Peyer's patch (tissue), 4 donors: Measurements from ENCODE around the gene SERPINA3. TPM values are rescaled to one million over a fixed set of nuclear protein-coding genes. Genes with fewer than 3 reads are reported as not detected.

Experiments
- DNase-seq, 3 donors: peaks; one replicate each; pipeline ENCODE4 v3.0.0-alpha.2; 2017 to 2019
- H3K27ac ChIP-seq, 4 donors: fragments of 200-600 bp; sonication (generic); one replicate each; pipeline ENCODE4 v1.5.1; 2016 to 2019
- H3K27me3 ChIP-seq, 2 donors: fragments of 200-600 bp; sonication (generic); one replicate each; pipeline ENCODE4 v1.5.1; 2019
- H3K36me3 ChIP-seq, 3 donors: fragments of 200-600 bp; sonication (generic); one replicate each; pipeline ENCODE4 v1.5.1; 2016 to 2019
- H3K4me1 ChIP-seq, 4 donors: fragments of 200-600 bp; sonication (generic); one replicate each; pipeline ENCODE4 v1.5.1; 2016 to 2019
- H3K4me3 ChIP-seq, 4 donors: fragments of 200-600 bp; sonication (generic); 1 replicate in 3 of 4; 2 replicates in 1 of 4; pipeline ENCODE4 v1.5.1; 2016 to 2019; ENCODE audit warnings: mild to moderate bottlenecking in 1 of 4
- H3K9me3 ChIP-seq, 4 donors: fragments of 200-600 bp; sonication (generic); one replicate each; pipeline ENCODE4 v1.5.1; 2016 to 2019; ENCODE audit warnings: mild to moderate bottlenecking in 1 of 4
- CTCF ChIP-seq, 6 experiments: fragments of 450-650 bp in 4 of 6; fragments of 200-600 bp in 2 of 6; sonication (generic) in 1 of 6; IDR thresholded peaks; one replicate each; pipeline ENCODE4 v1.5.1; 2017 to 2019; ENCODE audit warnings: antibody characterized with exemption in 6 of 6, mild to moderate bottlenecking in 3 of 6, moderate library complexity in 1 of 6
- POLR2A ChIP-seq, 2 donors: fragments of 450-650 bp; IDR thresholded peaks; one replicate each; pipeline ENCODE4 v1.5.1; 2017; ENCODE audit warnings: antibody characterized with exemption in 2 of 2, mild to moderate bottlenecking in 2 of 2, moderate library complexity in 2 of 2
- total RNA-seq, 4 donors: library from RNA; depleted of rRNA; stranded (reverse); fragments of >200 nt; gene quantifications; one replicate each; pipeline ENCODE4 v1.1.0, GENCODE V29; 2016

SERPINA3 gene
- total RNA-seq, 4 donors from 2014 or later = 25.9 to 61.8 (median 34.5) TPM

GRCh38 chr14:94570002-94570400 lies 42.2 kb upstream of the SERPINA3 start:
- no peaks in the 10 kb centered on the region for H3K36me3 ChIP-seq
- no peak overlapping the region for H3K4me3 ChIP-seq
- no peaks in the 10 kb centered on the region for H3K9me3 ChIP-seq
- DNase-seq = no peak
- no peak overlapping the region for H3K27ac ChIP-seq
- H3K27me3 ChIP-seq = no peaks in the 10 kb centered on the region
- TF ChIP-seq CTCF (IDR thresholded peaks at IDR 0.05) (no peak), POLR2A (IDR thresholded peaks at IDR 0.05) (no peak)
- H3K4me1 ChIP-seq = no peaks in the 10 kb centered on the region

GRCh38 chr14:94570440-94570839 lies 41.8 kb upstream of the SERPINA3 start:
- TF ChIP-seq CTCF (IDR thresholded peaks at IDR 0.05) (no peak), POLR2A (IDR thresholded peaks at IDR 0.05) (no peak)
- Histone ChIP-seq H3K36me3 (no peaks in the 10 kb centered on the region), H3K9me3 (no peaks in the 10 kb centered on the region), H3K4me1 (no peaks in the 10 kb centered on the region), H3K27ac (no peak overlapping the region), H3K4me3 (no peak overlapping the region), H3K27me3 (no peaks in the 10 kb centered on the region)
- DNase-seq = no peak

GRCh38 chr14:94571395-94571794 lies 40.8 kb upstream of the SERPINA3 start:
- Histone ChIP-seq H3K4me1 (no peaks in the 10 kb centered on the region), H3K4me3 (no peak overlapping the region), H3K27me3 (no peaks in the 10 kb centered on the region), H3K9me3 (no peaks in the 10 kb centered on the region), H3K36me3 (no peaks in the 10 kb centered on the region), H3K27ac (peak overlapping the region in 2 of 4 donors; percentile 5 to 17)
- DNase-seq = peak in 1 of 3 donors; percentile 36
- TF ChIP-seq CTCF (IDR thresholded peaks at IDR 0.05) (no peak), POLR2A (IDR thresholded peaks at IDR 0.05) (no peak)

- TF ChIP-seq POLR2A (IDR thresholded peaks at IDR 0.05) (no peak), CTCF (IDR thresholded peaks at IDR 0.05) (no peak)
- Histone ChIP-seq H3K4me1 (no peaks in the 10 kb centered on the region), H3K4me3 (no peak overlapping the region), H3K27me3 (no peaks in the 10 kb centered on the region), H3K36me3 (no peaks in the 10 kb centered on the region), H3K27ac (peak overlapping the region in 1 of 4 donors; percentile 17), H3K9me3 (no peaks in the 10 kb centered on the region)
- DNase-seq = peak in 1 of 3 donors; percentile 24
Measured at GRCh38 chr14:94571950-94572349, 40.2 kb upstream of the SERPINA3 start.

- Histone ChIP-seq H3K27ac (no peak overlapping the region), H3K9me3 (no peaks in the 10 kb centered on the region), H3K27me3 (no peaks in the 10 kb centered on the region), H3K4me1 (no peaks in the 10 kb centered on the region), H3K4me3 (no peak overlapping the region), H3K36me3 (no peaks in the 10 kb centered on the region)
- peak in 1 of 3 donors; percentile 11 for DNase-seq
- TF ChIP-seq CTCF (IDR thresholded peaks at IDR 0.05) = no peak
- no peak for TF ChIP-seq POLR2A (IDR thresholded peaks at IDR 0.05)
Measured at GRCh38 chr14:94572637-94573303, 39.4 kb upstream of the SERPINA3 start.
